Esophagus muscularis mucosa (tissue), 4 donors: ENCODE data around the gene TGFBR1. TPM values are rescaled to one million over a fixed set of nuclear protein-coding genes. Genes with fewer than 3 reads are reported as not detected.

ENCODE experiments used
- DNase-seq: peaks from one replicate; pipeline ENCODE4 v3.0.0-alpha.2; 2017; ENCODE audit errors: extremely low spot score
- H3K27ac ChIP-seq, 4 donors: fragments of 200-600 bp; sonication (generic); replicated peaks in 1 of 4; 1 replicate in 3 of 4; 2 replicates in 1 of 4; pipeline ENCODE4 v1.5.1; 2016 to 2019; ENCODE audit warnings: mild to moderate bottlenecking in 1 of 4
- H3K27me3 ChIP-seq, 4 donors: fragments of 200-600 bp; sonication (generic); one replicate each; pipeline versions ENCODE4 v1.5.1 to v1.6.0; 2016 to 2019
- H3K36me3 ChIP-seq, 4 donors: fragments of 200-600 bp; sonication (generic); one replicate each; pipeline ENCODE4 v1.5.1; 2016 to 2019
- H3K4me1 ChIP-seq, 4 donors: fragments of 200-600 bp; sonication (generic); one replicate each; pipeline ENCODE4 v1.5.1; 2016 to 2019
- H3K4me3 ChIP-seq, 4 donors: fragments of 200-600 bp; sonication (generic); 1 replicate in 2 of 4; 2 replicates in 2 of 4; pipeline ENCODE4 v1.5.1; 2016 to 2019; ENCODE audit warnings: mild to moderate bottlenecking in 4 of 4, moderate library complexity in 1 of 4
- H3K9me3 ChIP-seq, 4 donors: fragments of 200-600 bp; sonication (generic); 1 replicate in 3 of 4; 2 replicates in 1 of 4; pipeline ENCODE4 v1.5.1; 2016 to 2019
- EP300 ChIP-seq: sonication (generic); formaldehyde crosslinking; IDR thresholded peaks from one replicate; pipeline ENCODE4 v1.6.1; 2017; ENCODE audit warnings: antibody characterized with exemption
- POLR2A ChIP-seq: fragments of 450-650 bp; IDR thresholded peaks from one replicate; pipeline ENCODE4 v1.6.1; 2017; ENCODE audit warnings: antibody characterized with exemption, moderate library complexity, mild to moderate bottlenecking, low read depth
- POLR2AphosphoS5 ChIP-seq, 2 donors: sonication (generic); formaldehyde crosslinking; IDR thresholded peaks; one replicate each; pipeline ENCODE4 v1.6.1; 2017; ENCODE audit warnings: antibody characterized with exemption in 2 of 2
- WGBS: methylation state at CpG from one replicate; pipeline ENCODE4 v1.1.5; 2018; 5-methylcytosine and 5-hydroxymethylcytosine counted together
- intact Hi-C: fragments of 100-400 bp; cut with DNase I; formaldehyde crosslinking; loops from one replicate; pipeline ENCODE4 v1.15.1; 2023
- total RNA-seq, 4 donors: library from RNA; depleted of rRNA; stranded (reverse); fragments of >200 nt; gene quantifications; one replicate each; pipeline versions ENCODE4 v1.1.0 to v1.2.1, GENCODE V29; 2016
- TF ChIP-seq, protein P1 (sequence below), 3 experiments: fragments of 200-600 bp in 2 of 3; fragments of 450-650 bp in 1 of 3; sonication (generic) in 2 of 3; IDR thresholded peaks; one replicate each; pipeline ENCODE4 v1.5.1; 2017 to 2019; ENCODE audit warnings: antibody characterized with exemption in 3 of 3, mild to moderate bottlenecking in 2 of 3, moderate library complexity in 1 of 3

Gene TGFBR1
- total RNA-seq, 4 donors from 2014 or later = 33.7 to 63.1 (median 48.1) TPM

GRCh38 chr9:99160173-99160572, 55.3 kb downstream of the TGFBR1 start:
- no peak for DNase-seq
- intact Hi-C loops = no loop called here

GRCh38 chr9:99162759-99163364, 57.9 kb downstream of the TGFBR1 start:
- no peak for DNase-seq
- H3K9me3 ChIP-seq = no peaks in the 10 kb centered on the region
- H3K36me3 ChIP-seq = no peaks in the 10 kb centered on the region
- peaks cover 0 to 6% (median 0%) of the 10 kb centered on the region in 4 donors for H3K4me1 ChIP-seq
- H3K27me3 ChIP-seq = peaks cover 0 to 3% (median 0%) of the 10 kb centered on the region in 4 donors
- no peak overlapping the region for H3K4me3 ChIP-seq
- H3K27ac ChIP-seq = no peak overlapping the region
- TF ChIP-seq POLR2AphosphoS5 (IDR thresholded peaks at IDR 0.05) = no peak
- TF ChIP-seq, protein P1, sequence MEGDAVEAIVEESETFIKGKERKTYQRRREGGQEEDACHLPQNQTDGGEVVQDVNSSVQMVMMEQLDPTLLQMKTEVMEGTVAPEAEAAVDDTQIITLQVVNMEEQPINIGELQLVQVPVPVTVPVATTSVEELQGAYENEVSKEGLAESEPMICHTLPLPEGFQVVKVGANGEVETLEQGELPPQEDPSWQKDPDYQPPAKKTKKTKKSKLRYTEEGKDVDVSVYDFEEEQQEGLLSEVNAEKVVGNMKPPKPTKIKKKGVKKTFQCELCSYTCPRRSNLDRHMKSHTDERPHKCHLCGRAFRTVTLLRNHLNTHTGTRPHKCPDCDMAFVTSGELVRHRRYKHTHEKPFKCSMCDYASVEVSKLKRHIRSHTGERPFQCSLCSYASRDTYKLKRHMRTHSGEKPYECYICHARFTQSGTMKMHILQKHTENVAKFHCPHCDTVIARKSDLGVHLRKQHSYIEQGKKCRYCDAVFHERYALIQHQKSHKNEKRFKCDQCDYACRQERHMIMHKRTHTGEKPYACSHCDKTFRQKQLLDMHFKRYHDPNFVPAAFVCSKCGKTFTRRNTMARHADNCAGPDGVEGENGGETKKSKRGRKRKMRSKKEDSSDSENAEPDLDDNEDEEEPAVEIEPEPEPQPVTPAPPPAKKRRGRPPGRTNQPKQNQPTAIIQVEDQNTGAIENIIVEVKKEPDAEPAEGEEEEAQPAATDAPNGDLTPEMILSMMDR (IDR thresholded peaks at IDR 0.05) = peak; percentile 35 to 55 (median 41)
- TF ChIP-seq EP300 = no peak
- TF ChIP-seq POLR2A = no peak
- 32% methylated on average over 3 of the region's 3 CpGs for WGBS
- intact Hi-C loops = no loop called here

More at GRCh38 chr9:99160173-99160572, 55.3 kb downstream of the TGFBR1 start:
- Histone ChIP-seq H3K27ac (no peak overlapping the region), H3K4me1 (peaks cover 0 to 6% (median 0%) of the 10 kb centered on the region in 4 donors), H3K9me3 (no peaks in the 10 kb centered on the region), H3K4me3 (no peak overlapping the region), H3K27me3 (no peaks in the 10 kb centered on the region), H3K36me3 (no peaks in the 10 kb centered on the region)
- TF ChIP-seq POLR2AphosphoS5 (IDR thresholded peaks at IDR 0.05) (no peak), POLR2A (no peak), EP300 (no peak)
- TF ChIP-seq, protein P1 (IDR thresholded peaks at IDR 0.05) = no peak
- 93% methylated on average over 6 of the region's 6 CpGs for WGBS

- Histone ChIP-seq H3K36me3 (no peaks in the 10 kb centered on the region), H3K27me3 (peaks cover 0 to 7% (median 0%) of the 10 kb centered on the region in 4 donors), H3K27ac (no peak overlapping the region), H3K4me1 (no peaks in the 10 kb centered on the region), H3K9me3 (no peaks in the 10 kb centered on the region), H3K4me3 (no peak overlapping the region)
- no peak for DNase-seq
- WGBS = 97% methylated on average over 2 of the region's 2 CpGs
- intact Hi-C loops = no loop called here
- TF ChIP-seq POLR2A (no peak), EP300 (no peak), POLR2AphosphoS5 (IDR thresholded peaks at IDR 0.05) (no peak)
- TF ChIP-seq, protein P1 (IDR thresholded peaks at IDR 0.05) = no peak
Observed at GRCh38 chr9:99166149-99166548, 61.2 kb downstream of the TGFBR1 start.

GRCh38 chr9:99167119-99167518, 62.2 kb downstream of the TGFBR1 start:
- Histone ChIP-seq H3K4me3 (no peak overlapping the region), H3K36me3 (no peaks in the 10 kb centered on the region), H3K4me1 (no peaks in the 10 kb centered on the region), H3K27me3 (peaks cover 0 to 16% (median 0%) of the 10 kb centered on the region in 4 donors), H3K27ac (no peak overlapping the region), H3K9me3 (no peaks in the 10 kb centered on the region)
- intact Hi-C loops = no loop called here
- DNase-seq = no peak
- WGBS = 84% methylated on average over 4 of the region's 4 CpGs
- TF ChIP-seq EP300 (no peak), POLR2A (no peak), POLR2AphosphoS5 (IDR thresholded peaks at IDR 0.05) (no peak)
- TF ChIP-seq, protein P1 (IDR thresholded peaks at IDR 0.05) = no peak

GRCh38 chr9:99167694-99168093, 62.8 kb downstream of the TGFBR1 start:
- Histone ChIP-seq H3K9me3 (no peaks in the 10 kb centered on the region), H3K27ac (no peak overlapping the region), H3K27me3 (peaks cover 0 to 18% (median 0%) of the 10 kb centered on the region in 4 donors), H3K4me1 (no peaks in the 10 kb centered on the region), H3K4me3 (no peak overlapping the region), H3K36me3 (no peaks in the 10 kb centered on the region)
- 68% methylated on average over 3 of the region's 3 CpGs for WGBS
- no peak for TF ChIP-seq POLR2AphosphoS5 (IDR thresholded peaks at IDR 0.05)
- intact Hi-C loops = no loop called here
- DNase-seq = no peak
